Choroid plexus epithelial cell (primary cell): ENCODE data around the gene SMTNL2.

ENCODE experiments used
- DNase-seq: peaks from one replicate; pipeline ENCODE4 v3.0.0-alpha.2; 2010; ENCODE audit warnings: low read depth
- H3K4me3 ChIP-seq: 2 replicates; pipeline ENCODE4 v1.5.1; 2011; ENCODE audit warnings: low read depth, mild to moderate bottlenecking, control low read depth, low read length, moderate library complexity
- CTCF ChIP-seq: conservative IDR thresholded peaks from 2 replicates; pipeline ENCODE4 v1.5.1; 2011; ENCODE audit warnings: low read depth, mild to moderate bottlenecking, control low read depth, inconsistent platforms, low read length, moderate library complexity

The SMTNL2 gene

GRCh38 chr17:4579678-4580077 lies 4.7 kb upstream of the SMTNL2 start:
- no peak for TF ChIP-seq CTCF
- DNase-seq, result no peak

GRCh38 chr17:4580291-4580690 lies 4.0 kb upstream of the SMTNL2 start:
- no peak for DNase-seq
- no peak overlapping the region for H3K4me3 ChIP-seq
- no peak for TF ChIP-seq CTCF

More at GRCh38 chr17:4579678-4580077, 4.7 kb upstream of the SMTNL2 start:
- H3K4me3 ChIP-seq, result no peak overlapping the region

- no peak overlapping the region for H3K4me3 ChIP-seq
- DNase-seq, result no peak
- TF ChIP-seq CTCF, result no peak
Measured at GRCh38 chr17:4582101-4582501, 2.2 kb upstream of the SMTNL2 start.

- H3K4me3 ChIP-seq, result no peak overlapping the region
- no peak for TF ChIP-seq CTCF
- DNase-seq, result no peak
Measured at GRCh38 chr17:4582691-4583090, 1.6 kb upstream of the SMTNL2 start.

- no peak overlapping the region for H3K4me3 ChIP-seq
- no peak for TF ChIP-seq CTCF
- no peak for DNase-seq
Measured at GRCh38 chr17:4583206-4583605, 1.1 kb upstream of the SMTNL2 start.

GRCh38 chr17:4583782-4584100 lies 588 bp upstream of the SMTNL2 start:
- DNase-seq, result no peak
- TF ChIP-seq CTCF, result peak; percentile 48
- H3K4me3 ChIP-seq, result no peak overlapping the region

- no peak for DNase-seq
- TF ChIP-seq CTCF, result no peak
- H3K4me3 ChIP-seq, result no peak overlapping the region
Measured at GRCh38 chr17:4584917-4585637, 748 bp downstream of the SMTNL2 start.
